A549 (cell line): ENCODE results near the gene ZMYND19.

Experiments
- CTCF ChIP-seq: fragments of >200 bp; sonication (Bioruptor Twin); formaldehyde crosslinking; IDR thresholded peaks from 3 replicates; pipeline ENCODE4 v1.5.1; 2016
- POLR2A ChIP-seq: IDR thresholded peaks from 2 replicates; pipeline ENCODE4 v1.6.1; 2012; ENCODE audit warnings: mild to moderate bottlenecking, low read length
- RAD21 ChIP-seq, 2 experiments: fragments of >200 bp in 1 of 2; sonication (Bioruptor Twin) in 1 of 2; formaldehyde crosslinking in 1 of 2; IDR thresholded peaks in 1 of 2; conservative IDR thresholded peaks in 1 of 2; 2 replicates in 1 of 2; 3 replicates in 1 of 2; pipeline ENCODE4 v1.6.1; 2012 to 2018; ENCODE audit warnings: inconsistent platforms in 1 of 2

GRCh38 chr9:137630126-137630525 is 39.8 kb upstream of the ZMYND19 start:
- TF ChIP-seq POLR2A, result no peak
- TF ChIP-seq RAD21 (conservative IDR thresholded peaks at IDR 0.05 in 1 of 2, IDR thresholded peaks at IDR 0.05 in 1 of 2), result no peak
- no peak for TF ChIP-seq CTCF
